Keratinocyte (primary cell): ENCODE results near the gene TOX2. TPM values are rescaled to one million over a fixed set of nuclear protein-coding genes. Genes with fewer than 3 reads are reported as not detected.

Experiments used
- DNase-seq: peaks from one replicate; pipeline ENCODE4 v3.0.0-alpha.2; 2011; ENCODE audit warnings: low read depth, missing footprints, low spot score
- FAIRE-seq: peaks from 2 replicates; lab custom pipeline; 2011; peaks lifted over from hg19 to GRCh38; lab: Jason Lieb, UNC
- H2AFZ ChIP-seq: 2 replicates; pipeline ENCODE4 v1.6.0; 2012; ENCODE audit warnings: low read length, control low read depth, inconsistent platforms; ENCODE audit not compliant: control insufficient read depth
- H3K27ac ChIP-seq: 2 replicates; pipeline ENCODE4 v1.5.1; 2011; ENCODE audit warnings: low read length; ENCODE audit not compliant: control insufficient read depth, insufficient read depth
- H3K27me3 ChIP-seq: 3 replicates; pipeline ENCODE4 v1.6.0; 2011; ENCODE audit warnings: low read length; ENCODE audit not compliant: control insufficient read depth, insufficient read depth; ENCODE audit errors: extremely low read depth
- H3K36me3 ChIP-seq, 2 experiments: 2 replicates in 1 of 2; 3 replicates in 1 of 2; pipeline ENCODE4 v1.5.1; 2011; ENCODE audit warnings: low read length in 2 of 2, mild to moderate bottlenecking in 1 of 2; ENCODE audit not compliant: control insufficient read depth in 2 of 2, insufficient read depth in 2 of 2; ENCODE audit errors: extremely low read depth in 1 of 2
- H3K4me1 ChIP-seq: 3 replicates; pipeline ENCODE4 v1.5.1; 2011; ENCODE audit warnings: low read length; ENCODE audit not compliant: control insufficient read depth, insufficient read depth; ENCODE audit errors: extremely low read depth
- H3K4me2 ChIP-seq: 3 replicates; pipeline ENCODE4 v1.6.0; 2011; ENCODE audit warnings: low read depth, low read length; ENCODE audit not compliant: control insufficient read depth, insufficient read depth; ENCODE audit errors: extremely low read depth
- H3K4me3 ChIP-seq, 3 experiments: fragments of 200-600 bp in 1 of 3; sonication (generic) in 1 of 3; 2 replicates in 2 of 3; 3 replicates in 1 of 3; pipeline ENCODE4 v1.5.1; 2011 to 2016; ENCODE audit warnings: low read length in 3 of 3, mild to moderate bottlenecking in 3 of 3, control low read depth in 2 of 3, inconsistent platforms in 1 of 3, low read depth in 1 of 3, mixed read lengths in 1 of 3, mixed run types in 1 of 3, moderate library complexity in 1 of 3; ENCODE audit not compliant: control insufficient read depth in 2 of 3, insufficient read depth in 2 of 3; ENCODE audit errors: extremely low read depth in 1 of 3
- H3K79me2 ChIP-seq: 2 replicates; pipeline ENCODE4 v1.6.0; 2012; ENCODE audit warnings: low read length; ENCODE audit not compliant: control insufficient read depth, insufficient read depth
- H3K9ac ChIP-seq: 3 replicates; pipeline ENCODE4 v1.6.0; 2011; ENCODE audit warnings: low read length; ENCODE audit not compliant: control insufficient read depth, insufficient read depth; ENCODE audit errors: extremely low read depth
- H3K9me1 ChIP-seq: 3 replicates; pipeline ENCODE4 v1.6.0; 2011; ENCODE audit warnings: low read length; ENCODE audit not compliant: control insufficient read depth, insufficient read depth; ENCODE audit errors: extremely low read depth
- H3K9me3 ChIP-seq: 2 replicates; pipeline ENCODE4 v1.5.1; 2012; ENCODE audit warnings: low read depth, low read length; ENCODE audit not compliant: control insufficient read depth
- H4K20me1 ChIP-seq: 3 replicates; pipeline ENCODE4 v1.6.0; 2011; ENCODE audit warnings: low read length; ENCODE audit not compliant: control insufficient read depth, insufficient read depth; ENCODE audit errors: extremely low read depth
- EZH2 ChIP-seq: IDR thresholded peaks from one replicate; pipeline ENCODE4 v1.6.1; 2012; ENCODE audit warnings: inconsistent platforms, mild to moderate bottlenecking, low read length, moderate library complexity
- dilution Hi-C: fragments of 300-500 bp; cut with MboI; formaldehyde crosslinking; loops from one replicate; pipeline ENCODE4 v1.7.0; 2020; ENCODE audit warnings: low sequenced_read_pairs; ENCODE audit not compliant: extremely low pct_ligation_motif_present
- polyA plus RNA-seq, 5 experiments: library from polyadenylated mRNA; depleted of rRNA in 3 of 5; stranded (reverse) in 3 of 5; stranded (forward) in 1 of 5; unstranded in 1 of 5; fragments of >200 nt; gene quantifications; 1 replicate in 1 of 5; 2 replicates in 3 of 5; 3 replicates in 1 of 5; pipeline versions ENCODE4 v1.2.1 to v1.2.3, GENCODE V29; 2011 to 2012; ENCODE audit warnings: missing spikeins in 2 of 5, low read depth in 1 of 5, low replicate concordance in 1 of 5
- TF ChIP-seq, protein P1 (sequence below), 3 experiments: IDR thresholded peaks in 1 of 3; conservative IDR thresholded peaks in 1 of 3; optimal IDR thresholded peaks in 1 of 3; 2 replicates in 2 of 3; 3 replicates in 1 of 3; pipeline versions ENCODE3 to v1.5.1; 2011; ENCODE audit warnings: low read length in 3 of 3, mild to moderate bottlenecking in 3 of 3, moderate library complexity in 2 of 3, control low read depth in 1 of 3, inconsistent platforms in 1 of 3; ENCODE audit not compliant: insufficient read depth in 2 of 3; ENCODE audit errors: extremely low read depth in 1 of 3

The TOX2 gene
- polyA plus RNA-seq, 1 donor (not counting 4 experiments of a cell fraction or from before 2014, with no cell fraction given) = 0.20 TPM

- Histone ChIP-seq H3K9ac (no peak overlapping the region), H3K79me2 (no peaks in the 10 kb centered on the region), H3K27me3 (peaks cover 16% of the 10 kb centered on the region), H3K4me2 (no peak overlapping the region), H3K4me3 (no peak overlapping the region), H4K20me1 (no peaks in the 10 kb centered on the region), H3K27ac (no peak overlapping the region), H3K9me1 (no peaks in the 10 kb centered on the region), H2AFZ (no peak overlapping the region), H3K4me1 (no peaks in the 10 kb centered on the region), H3K36me3 (no peaks in the 10 kb centered on the region), H3K9me3 (no peaks in the 10 kb centered on the region)
- dilution Hi-C loops = no loop called here
- no peak for DNase-seq
- no peak for FAIRE-seq
- TF ChIP-seq EZH2 = no peak
- TF ChIP-seq, protein P1, sequence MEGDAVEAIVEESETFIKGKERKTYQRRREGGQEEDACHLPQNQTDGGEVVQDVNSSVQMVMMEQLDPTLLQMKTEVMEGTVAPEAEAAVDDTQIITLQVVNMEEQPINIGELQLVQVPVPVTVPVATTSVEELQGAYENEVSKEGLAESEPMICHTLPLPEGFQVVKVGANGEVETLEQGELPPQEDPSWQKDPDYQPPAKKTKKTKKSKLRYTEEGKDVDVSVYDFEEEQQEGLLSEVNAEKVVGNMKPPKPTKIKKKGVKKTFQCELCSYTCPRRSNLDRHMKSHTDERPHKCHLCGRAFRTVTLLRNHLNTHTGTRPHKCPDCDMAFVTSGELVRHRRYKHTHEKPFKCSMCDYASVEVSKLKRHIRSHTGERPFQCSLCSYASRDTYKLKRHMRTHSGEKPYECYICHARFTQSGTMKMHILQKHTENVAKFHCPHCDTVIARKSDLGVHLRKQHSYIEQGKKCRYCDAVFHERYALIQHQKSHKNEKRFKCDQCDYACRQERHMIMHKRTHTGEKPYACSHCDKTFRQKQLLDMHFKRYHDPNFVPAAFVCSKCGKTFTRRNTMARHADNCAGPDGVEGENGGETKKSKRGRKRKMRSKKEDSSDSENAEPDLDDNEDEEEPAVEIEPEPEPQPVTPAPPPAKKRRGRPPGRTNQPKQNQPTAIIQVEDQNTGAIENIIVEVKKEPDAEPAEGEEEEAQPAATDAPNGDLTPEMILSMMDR (optimal IDR thresholded peaks at IDR 0.05 in 1 of 3, IDR thresholded peaks at IDR 0.05 in 1 of 3, conservative IDR thresholded peaks at IDR 0.05 in 1 of 3; ENCODE audit: extremely low read depth in 1 of 3, insufficient read depth in 2 of 3, low read length in 3 of 3) = no peak
Observed at GRCh38 chr20:44004306-44004915, 89.8 kb downstream of the TOX2 start.

- TF ChIP-seq, protein P1 (optimal IDR thresholded peaks at IDR 0.05 in 1 of 3, IDR thresholded peaks at IDR 0.05 in 1 of 3, conservative IDR thresholded peaks at IDR 0.05 in 1 of 3; ENCODE audit: extremely low read depth in 1 of 3, insufficient read depth in 2 of 3, low read length in 3 of 3) = no peak
- no peak for TF ChIP-seq EZH2
- FAIRE-seq (no peak), DNase-seq (no peak)
- H3K9me1 ChIP-seq = no peaks in the 10 kb centered on the region
- no peaks in the 10 kb centered on the region for H3K9me3 ChIP-seq
- no peaks in the 10 kb centered on the region for H3K36me3 ChIP-seq
- H2AFZ ChIP-seq = no peak overlapping the region
- no peaks in the 10 kb centered on the region for H3K4me1 ChIP-seq
- no peak overlapping the region for H3K4me2 ChIP-seq
- no peak overlapping the region for H3K27ac ChIP-seq
- no peak overlapping the region for H3K9ac ChIP-seq
- H4K20me1 ChIP-seq = no peaks in the 10 kb centered on the region
- H3K4me3 ChIP-seq = no peak overlapping the region
- dilution Hi-C loops = no loop called here
- peaks cover 20% of the 10 kb centered on the region for H3K27me3 ChIP-seq
- H3K79me2 ChIP-seq = no peaks in the 10 kb centered on the region
Observed at GRCh38 chr20:44005661-44006060, 91.0 kb downstream of the TOX2 start.
